Stimulated activated CD8-positive, alpha-beta memory T cell treated with anti-CD3 and anti-CD28 coated beads, Interleukin-12 subunit alpha, Interleukin-12 subunit beta, amount 100 ng/mL, for 1 hour (primary cell): ENCODE data around the gene KLF7.
A peak's percentile ranks its signal among the peaks of the same experiment; 100 is the strongest.
"Not testable (repeated sequence)": the region's sequence is repeated elsewhere in the genome, so short reads cannot be mapped to it uniquely, and the experiment has no call there.

Experiments used
- DNase-seq: peaks from one replicate; pipeline ENCODE4 v3.0.0-alpha.2; 2020; ENCODE audit warnings: low read depth

Gene KLF7

GRCh38 chr2:207055257-207055656 lies 110.5 kb downstream of the KLF7 start:
- DNase-seq = no peak

DNA sequence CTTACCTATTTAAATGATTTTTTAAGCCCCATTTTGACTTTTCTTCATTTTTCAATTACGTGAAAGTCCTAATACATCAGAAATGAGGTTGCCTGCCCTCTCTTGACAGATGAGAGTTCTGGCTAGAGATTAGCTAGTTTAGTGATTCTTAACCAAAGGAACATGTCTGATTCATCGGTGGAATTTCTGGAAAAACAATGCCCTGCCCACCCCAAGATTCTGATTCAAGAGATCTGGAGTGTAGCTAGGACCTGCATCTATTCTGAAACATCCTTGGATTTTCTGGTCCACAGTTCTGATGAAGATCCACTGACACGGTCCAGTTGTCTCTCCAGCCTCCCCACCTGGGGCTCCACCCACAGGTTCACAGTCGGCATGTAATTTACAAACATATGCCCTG lies 111.2 kb downstream of the KLF7 start:
- no peak for DNase-seq

- DNase-seq = no peak
Observed at GRCh38 chr2:207051385-207051965, 114.3 kb downstream of the KLF7 start.

DNA sequence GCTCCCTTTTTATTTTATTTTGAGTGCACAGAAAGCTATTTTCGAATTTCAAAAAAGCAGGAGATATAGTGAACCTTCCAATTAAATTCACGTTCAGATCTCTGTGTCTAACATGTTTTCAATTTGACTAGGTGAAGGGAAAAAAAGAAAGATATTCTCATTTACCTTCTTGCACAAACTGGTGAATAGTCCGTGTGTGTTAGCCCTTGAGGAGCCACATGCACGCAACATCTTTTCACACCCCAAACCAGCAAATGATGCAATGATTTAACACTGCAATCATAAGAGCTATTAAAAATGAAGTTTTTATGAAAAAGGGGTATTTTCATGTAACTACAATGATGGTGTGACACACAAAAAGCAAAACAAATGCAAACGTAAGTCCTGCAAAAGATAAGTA lies 116.6 kb downstream of the KLF7 start:
- no peak for DNase-seq

DNA sequence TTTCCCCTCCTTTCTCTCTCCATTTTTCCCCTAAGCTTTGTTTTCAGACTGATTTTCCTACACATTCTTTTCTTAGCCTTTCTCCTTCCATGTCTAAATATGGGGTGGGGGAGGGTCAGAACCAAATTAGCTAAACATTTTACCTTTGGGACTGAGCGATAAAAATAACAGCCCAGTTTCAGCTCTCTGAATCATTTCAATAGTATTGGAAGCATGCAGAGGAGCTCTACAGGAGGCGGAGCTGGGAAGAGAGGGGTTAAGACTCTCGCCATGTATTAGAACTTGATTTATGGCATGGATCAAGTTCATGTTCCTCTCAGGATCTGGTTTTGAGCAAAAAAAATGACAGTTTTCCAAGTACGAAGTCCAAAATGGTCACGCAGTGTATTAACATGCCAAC lies 117.3 kb downstream of the KLF7 start:
- DNase-seq = no peak

GRCh38 chr2:207046724-207047123 lies 119.0 kb downstream of the KLF7 start:
- DNase-seq = peak; percentile 7

DNA sequence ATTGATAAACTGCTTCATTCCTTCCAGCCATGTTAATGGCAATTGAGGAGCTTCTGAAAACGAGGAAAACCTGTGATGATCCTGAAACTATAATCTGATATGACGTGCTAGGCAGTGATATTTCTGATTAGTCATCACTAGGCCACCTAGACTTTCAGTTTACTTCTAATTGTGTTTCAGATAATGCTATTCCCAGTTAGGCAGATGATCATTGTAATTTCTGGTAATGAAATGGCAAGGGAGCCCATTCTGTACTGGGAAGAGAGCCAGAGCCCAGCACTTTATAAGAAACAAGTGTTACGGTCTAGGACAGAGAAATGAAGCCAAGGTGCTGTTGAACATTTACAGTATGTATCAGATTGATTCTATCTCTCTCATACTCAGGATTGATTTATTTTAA lies 120.2 kb downstream of the KLF7 start:
- no peak for DNase-seq

DNA sequence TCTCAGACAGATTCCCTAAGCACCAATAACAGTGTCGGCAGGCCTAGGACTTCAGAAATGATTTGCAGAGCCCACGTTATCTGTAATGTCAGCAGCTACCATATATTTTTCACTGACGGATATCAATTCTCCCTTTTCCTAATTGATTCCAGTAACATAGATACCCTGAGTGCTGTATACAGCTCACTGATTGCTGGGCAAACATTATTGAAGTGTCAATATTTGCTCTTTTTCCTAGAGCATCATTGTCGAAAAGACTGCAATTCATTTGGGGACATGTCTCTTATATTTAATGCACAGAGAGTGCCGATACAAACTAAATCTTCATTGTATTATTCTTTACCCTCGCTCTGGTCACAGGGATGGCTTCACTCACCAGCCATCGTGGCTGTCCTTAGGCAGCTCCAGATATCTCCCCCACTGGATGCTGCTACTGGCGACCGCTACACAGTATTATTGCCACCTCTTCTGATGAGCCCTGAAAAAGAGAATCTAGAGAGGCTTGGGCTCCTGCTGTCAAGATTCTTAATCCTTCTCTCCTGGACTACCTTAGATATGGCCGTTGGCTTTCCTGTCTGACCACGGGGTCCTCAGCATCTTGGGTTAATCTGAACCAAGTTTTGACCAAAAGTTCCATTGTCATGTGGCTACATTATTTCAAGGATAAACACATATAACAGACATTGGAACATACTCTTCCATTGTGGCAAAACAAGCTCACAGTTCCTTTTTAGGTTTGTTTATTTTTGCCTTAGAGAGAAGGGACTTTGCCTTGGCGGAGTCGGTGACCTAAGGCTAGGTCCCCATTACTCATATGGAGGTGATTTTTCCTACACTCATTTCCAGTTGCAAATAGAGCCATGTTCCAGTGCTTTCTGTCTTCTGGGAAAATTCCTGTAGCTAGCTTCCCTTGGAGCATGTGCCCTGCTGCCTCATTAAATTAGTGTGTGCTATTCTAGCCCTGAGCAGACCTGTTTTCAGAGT lies 121.1 kb downstream of the KLF7 start:
- no peak for DNase-seq

DNA sequence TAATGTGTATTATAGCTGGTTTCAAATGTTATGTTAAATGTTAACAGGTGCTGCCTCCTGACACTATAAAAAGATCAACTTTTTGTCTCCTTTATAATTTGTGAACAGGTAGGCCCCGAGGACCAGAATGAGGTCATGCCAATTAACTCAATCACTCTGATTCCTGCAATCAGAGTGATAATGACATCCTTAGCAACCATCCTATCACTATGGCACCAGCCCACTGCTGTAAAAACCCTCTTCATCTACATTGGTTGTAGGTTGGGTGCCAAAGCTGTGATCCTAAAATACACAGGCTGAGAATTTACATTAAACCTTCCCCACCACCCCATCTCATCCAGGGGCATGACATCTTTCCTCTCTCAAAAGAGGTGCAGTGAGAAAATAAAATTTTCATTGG lies 122.9 kb downstream of the KLF7 start:
- DNase-seq = no peak

- DNase-seq = no peak
Observed at GRCh38 chr2:207041786-207042554, 123.8 kb downstream of the KLF7 start.

GRCh38 chr2:207041279-207041678 lies 124.5 kb downstream of the KLF7 start:
- no peak for DNase-seq

DNA sequence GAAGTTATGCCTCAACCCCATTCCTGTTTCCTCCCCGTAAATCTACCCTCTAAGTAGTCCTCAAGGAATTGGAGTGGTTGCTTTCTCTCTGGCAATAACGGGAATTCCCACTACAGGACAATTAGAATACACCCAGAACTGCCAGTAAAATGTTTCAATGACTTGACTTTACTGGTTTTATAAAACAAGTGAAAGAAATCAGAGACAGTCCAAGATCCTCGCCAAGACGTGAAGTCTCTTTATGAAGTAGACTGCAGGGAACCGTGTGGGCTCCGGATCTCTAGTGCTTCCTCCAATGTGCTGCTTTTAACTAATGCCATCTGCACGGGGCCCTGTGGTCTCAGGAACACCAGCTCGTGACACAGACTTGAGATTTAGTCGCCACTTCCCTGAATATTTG lies 125.1 kb downstream of the KLF7 start:
- no peak for DNase-seq

- no peak for DNase-seq
Observed at GRCh38 chr2:207039225-207039624, 126.5 kb downstream of the KLF7 start.

DNA sequence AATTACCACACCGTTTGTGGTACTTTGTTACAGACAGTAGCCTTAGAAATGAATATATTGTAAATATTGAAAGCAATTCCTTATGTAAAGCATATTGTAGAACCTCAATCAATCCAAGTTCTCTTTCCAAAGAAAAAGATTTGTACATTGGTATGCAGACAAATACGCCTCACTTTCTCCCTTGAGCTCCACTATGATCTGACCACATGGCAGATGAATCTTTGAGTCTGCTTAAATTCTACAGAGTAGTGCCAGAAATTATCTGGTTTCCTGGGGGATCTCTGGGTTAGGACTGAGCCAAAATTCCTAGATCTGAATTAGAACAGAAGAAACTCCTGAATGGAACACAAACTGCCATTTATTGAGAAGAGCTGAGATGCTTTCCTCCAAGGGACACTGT lies 127.4 kb downstream of the KLF7 start:
- no peak for DNase-seq

DNA sequence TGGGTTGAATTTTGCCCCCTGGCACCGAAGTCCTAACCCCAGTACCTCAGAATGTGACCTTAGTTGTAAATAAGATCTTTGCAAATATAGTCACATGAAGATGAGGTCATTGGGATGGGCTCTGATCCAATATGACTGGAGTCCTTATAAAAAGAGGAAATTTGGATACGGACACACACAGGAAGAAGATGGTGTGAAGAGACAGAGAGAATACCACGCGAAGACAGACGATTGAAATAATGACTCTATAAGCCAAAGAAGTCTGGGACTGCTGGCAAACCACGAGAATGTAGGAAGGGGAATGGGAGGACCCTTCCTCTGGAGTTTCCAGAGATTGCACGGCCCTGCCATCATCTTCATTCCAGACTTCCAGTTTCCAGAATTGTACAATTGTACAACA lies 127.9 kb downstream of the KLF7 start:
- DNase-seq = no peak

DNA sequence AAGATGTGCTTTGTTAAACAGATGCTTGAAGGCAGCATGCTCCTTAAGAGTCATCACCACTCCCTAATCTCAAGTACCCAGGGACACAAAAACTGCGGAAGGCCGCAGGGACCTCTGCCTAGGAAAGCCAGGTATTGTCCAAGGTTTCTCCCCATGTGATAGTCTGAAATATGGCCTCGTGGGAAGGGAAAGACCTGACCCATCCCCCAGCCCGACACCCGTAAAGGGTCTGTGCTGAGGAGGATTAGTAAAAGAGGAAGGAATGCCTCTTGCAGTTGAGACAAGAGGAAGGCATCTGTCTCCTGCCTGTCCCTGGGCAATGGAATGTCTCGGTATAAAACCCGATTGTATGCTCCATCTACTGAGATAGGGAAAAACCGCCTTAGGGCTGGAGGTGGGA lies 128.7 kb downstream of the KLF7 start:
- DNase-seq = not testable (repeated sequence)

DNA sequence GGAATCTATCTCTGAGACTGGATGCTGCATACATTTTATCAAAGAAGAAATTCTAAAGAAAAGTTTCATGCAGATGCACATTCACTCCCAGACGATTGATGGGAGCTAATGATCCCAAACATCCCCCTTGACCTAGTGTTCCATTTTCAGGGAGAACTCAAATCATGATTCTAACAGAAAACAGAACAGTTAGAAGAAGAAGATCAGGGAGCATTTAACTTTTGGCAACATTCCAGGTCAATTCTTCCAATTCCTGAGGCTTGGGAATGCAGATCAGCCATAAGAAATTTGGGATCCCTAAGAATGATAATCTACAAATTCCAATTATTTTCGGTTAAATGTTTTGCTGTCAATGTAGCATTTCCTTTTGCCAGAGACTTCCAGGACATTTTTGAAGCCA lies 129.9 kb downstream of the KLF7 start:
- no peak for DNase-seq

GRCh38 chr2:207032490-207032889 lies 133.3 kb downstream of the KLF7 start:
- no peak for DNase-seq
